ENCODE measurements around the gene SNRNP70.

Gene SNRNP70

GRCh38 chr19:49106648-49107135 lies 21.4 kb downstream of the SNRNP70 start:
- in situ Hi-C loops (cut with MboI; ENCODE audit: low pct_unique_long_range_greater_than_20kb, low sequenced_read_pairs, unreplicated experiment): no loop called here
- DNase-seq (ENCODE audit: low spot score): no peak
- TF ChIP-seq CTCF (IDR thresholded peaks at IDR 0.05; ENCODE audit: extremely low read depth, insufficient read depth, missing control alignments): peak; percentile 88

- TF ChIP-seq CTCF (IDR thresholded peaks at IDR 0.05; ENCODE audit: extremely low read depth, insufficient read depth, missing control alignments): no peak
Observed at GRCh38 chr19:49107625-49108459, 22.6 kb downstream of the SNRNP70 start.

GRCh38 chr19:49109051-49109450 lies 23.8 kb downstream of the SNRNP70 start:
- DNase-seq (ENCODE audit: low spot score): no peak
- TF ChIP-seq CTCF (IDR thresholded peaks at IDR 0.05; ENCODE audit: extremely low read depth, insufficient read depth, missing control alignments): no peak
- in situ Hi-C loops (cut with MboI; ENCODE audit: low pct_unique_long_range_greater_than_20kb, low sequenced_read_pairs, unreplicated experiment): no loop called here

More at GRCh38 chr19:49107625-49108459, 22.6 kb downstream of the SNRNP70 start:
- in situ Hi-C loops (cut with MboI; ENCODE audit: low pct_unique_long_range_greater_than_20kb, low sequenced_read_pairs, unreplicated experiment): no loop called here
- DNase-seq (ENCODE audit: low spot score): no peak

GRCh38 chr19:49109569-49110233 lies 24.4 kb downstream of the SNRNP70 start:
- TF ChIP-seq CTCF (IDR thresholded peaks at IDR 0.05; ENCODE audit: extremely low read depth, insufficient read depth, missing control alignments): no peak
- no peak for DNase-seq (ENCODE audit: low spot score)
- in situ Hi-C loops (cut with MboI; ENCODE audit: low pct_unique_long_range_greater_than_20kb, low sequenced_read_pairs, unreplicated experiment): no loop called here

GRCh38 chr19:49110567-49110966 lies 25.3 kb downstream of the SNRNP70 start:
- in situ Hi-C loops (cut with MboI; ENCODE audit: low pct_unique_long_range_greater_than_20kb, low sequenced_read_pairs, unreplicated experiment): no loop called here
- no peak for DNase-seq (ENCODE audit: low spot score)
- TF ChIP-seq CTCF (IDR thresholded peaks at IDR 0.05; ENCODE audit: extremely low read depth, insufficient read depth, missing control alignments): no peak

GRCh38 chr19:49111218-49111998 lies 26.2 kb downstream of the SNRNP70 start:
- in situ Hi-C loops (cut with MboI; ENCODE audit: low pct_unique_long_range_greater_than_20kb, low sequenced_read_pairs, unreplicated experiment): no loop called here
- DNase-seq (ENCODE audit: low spot score): no peak
- no peak for TF ChIP-seq CTCF (IDR thresholded peaks at IDR 0.05; ENCODE audit: extremely low read depth, insufficient read depth, missing control alignments)
